NCI-H2107 treated with DMSO at 0.1 percent for 48 hours (cell line): ENCODE data around the gene POLH.
"Not testable (repeated sequence)": the region's sequence is repeated elsewhere in the genome, so short reads cannot be mapped to it uniquely, and the experiment has no call there.

Experiments
- DNase-seq: peaks from one replicate; lab custom pipeline; 2025; ENCODE audit not compliant: unreplicated experiment; lab: John Stamatoyannopoulos, UW

Gene POLH

GRCh38 chr6:43629505-43630300, 53.7 kb downstream of the POLH start:
- DNase-seq: peak; percentile 89

GRCh38 chr6:43630980-43631619, 55.1 kb downstream of the POLH start:
- DNase-seq: no peak

- not testable (repeated sequence) for DNase-seq
Observed at GRCh38 chr6:43633002-43633401, 57.0 kb downstream of the POLH start.

DNA sequence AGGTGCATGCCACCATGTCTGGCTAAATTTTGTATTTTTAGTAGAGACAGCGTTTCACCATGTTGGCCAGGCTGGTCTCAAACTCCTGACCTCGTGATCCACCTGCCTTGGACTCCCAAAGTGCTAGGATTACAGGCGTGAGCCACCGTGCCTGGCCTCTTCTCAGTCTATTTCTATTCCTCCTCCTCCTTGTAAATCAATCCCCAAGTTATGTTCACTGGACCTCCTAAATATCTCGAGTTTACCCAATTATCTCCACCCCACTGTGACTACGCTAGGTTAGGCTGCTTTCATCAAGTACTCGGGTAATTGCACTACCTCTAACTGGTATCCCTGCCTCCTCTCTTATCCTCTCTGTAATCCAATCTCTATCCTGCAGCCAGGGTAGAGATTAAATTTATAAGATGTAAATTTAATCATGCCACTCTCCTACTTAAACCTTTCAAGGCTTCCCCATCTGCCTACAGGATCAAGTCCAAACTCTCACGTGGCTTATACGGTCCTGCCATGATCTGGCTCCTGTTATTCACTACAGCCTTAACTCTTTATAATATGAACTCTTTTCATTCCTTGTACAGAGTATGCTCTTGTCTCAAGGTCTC, 58.8 kb downstream of the POLH start:
- DNase-seq: peak; percentile 36

DNA sequence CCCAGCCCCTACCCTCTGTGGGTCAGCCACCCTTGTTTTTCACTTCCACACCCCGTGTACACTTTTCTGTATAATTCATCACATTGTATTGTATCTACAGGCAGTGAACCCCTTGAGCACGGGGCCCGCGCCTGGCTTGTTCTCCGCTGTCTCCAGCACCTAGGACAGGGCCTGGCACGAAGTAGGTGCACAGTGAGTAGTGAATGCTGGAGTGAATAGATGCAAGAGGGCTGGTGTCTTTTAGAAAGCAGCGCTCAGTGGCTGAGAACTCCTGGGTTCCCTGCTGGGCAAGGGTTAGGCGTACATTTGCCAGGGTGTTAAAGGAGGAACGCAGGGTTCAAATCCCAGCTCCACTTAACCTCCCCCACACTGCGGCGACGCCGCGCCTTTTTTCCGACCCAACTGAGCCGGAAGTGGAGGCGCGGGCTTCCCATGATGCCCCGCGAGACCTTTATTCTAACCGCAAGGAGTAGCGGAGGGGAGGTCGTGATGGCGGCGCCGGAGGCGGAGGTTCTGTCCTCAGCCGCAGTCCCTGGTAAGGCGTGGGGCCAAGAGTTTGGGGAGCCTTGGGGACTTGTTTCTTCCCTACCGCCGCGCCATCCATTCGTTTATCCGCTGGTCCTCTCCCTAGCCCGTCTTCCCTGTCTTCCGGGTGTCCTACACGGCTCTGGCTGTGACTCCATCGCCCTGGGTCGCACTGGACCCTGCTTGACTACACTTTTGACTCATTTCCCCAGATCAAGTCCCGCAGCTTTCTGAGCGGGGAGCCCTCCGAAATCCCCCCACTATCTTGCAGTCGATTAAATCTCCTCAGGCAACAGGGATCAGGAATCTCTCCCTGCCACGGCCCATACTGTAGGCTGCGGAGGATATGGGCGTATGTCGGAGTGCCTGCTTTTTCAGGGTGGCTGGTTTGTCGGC, 59.7 kb downstream of the POLH start, which contains the start of gene MAD2L1BP:
Gene MAD2L1BP (plus strand): TSS at position 454 of the 921 bp plus-strand sequence. CDS start 36 bp downstream, at position 490.
- peak; percentile 26 for DNase-seq

- DNase-seq: no peak
Observed at GRCh38 chr6:43636308-43636659, 60.3 kb downstream of the POLH start.

DNA sequence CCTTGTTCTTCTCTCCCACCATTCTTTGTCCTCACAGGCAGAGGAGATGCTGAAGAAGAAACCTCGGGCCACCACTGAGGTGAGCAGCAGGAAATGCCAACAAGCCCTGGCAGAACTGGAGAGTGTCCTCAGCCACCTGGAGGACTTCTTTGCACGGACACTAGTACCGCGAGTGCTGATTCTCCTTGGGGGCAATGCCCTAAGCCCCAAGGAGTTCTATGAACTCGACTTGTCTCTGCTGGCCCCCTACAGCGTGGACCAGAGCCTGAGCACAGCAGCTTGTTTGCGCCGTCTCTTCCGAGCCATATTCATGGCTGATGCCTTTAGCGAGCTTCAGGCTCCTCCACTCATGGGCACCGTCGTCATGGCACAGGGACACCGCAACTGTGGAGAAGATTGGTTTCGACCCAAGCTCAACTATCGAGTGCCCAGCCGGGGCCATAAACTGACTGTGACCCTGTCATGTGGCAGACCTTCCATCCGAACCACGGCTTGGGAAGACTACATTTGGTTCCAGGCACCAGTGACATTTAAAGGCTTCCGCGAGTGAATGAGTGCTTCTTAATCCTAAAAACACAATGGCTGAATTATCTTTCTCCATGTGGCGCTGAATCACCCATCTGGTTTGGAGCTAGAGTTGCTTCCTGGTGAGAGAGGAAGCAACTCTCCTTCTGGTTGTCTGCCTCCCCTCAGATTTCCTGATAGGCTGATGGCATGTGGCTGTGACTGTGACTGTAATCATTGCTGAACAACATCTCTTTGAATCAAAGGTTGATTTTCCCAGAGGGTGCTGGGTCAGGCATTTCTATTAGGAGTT, 64.2 kb downstream of the POLH start:
- no peak for DNase-seq

- no peak for DNase-seq
Observed at GRCh38 chr6:43644940-43645612, 69.1 kb downstream of the POLH start, which contains the start of gene RSPH9. TSS of gene RSPH9 (plus strand) at chr6:43645036. CDS start at chr6:43645099, 63 bp downstream.

- no peak for DNase-seq
Observed at GRCh38 chr6:43645613-43645964, 69.6 kb downstream of the POLH start.

DNA sequence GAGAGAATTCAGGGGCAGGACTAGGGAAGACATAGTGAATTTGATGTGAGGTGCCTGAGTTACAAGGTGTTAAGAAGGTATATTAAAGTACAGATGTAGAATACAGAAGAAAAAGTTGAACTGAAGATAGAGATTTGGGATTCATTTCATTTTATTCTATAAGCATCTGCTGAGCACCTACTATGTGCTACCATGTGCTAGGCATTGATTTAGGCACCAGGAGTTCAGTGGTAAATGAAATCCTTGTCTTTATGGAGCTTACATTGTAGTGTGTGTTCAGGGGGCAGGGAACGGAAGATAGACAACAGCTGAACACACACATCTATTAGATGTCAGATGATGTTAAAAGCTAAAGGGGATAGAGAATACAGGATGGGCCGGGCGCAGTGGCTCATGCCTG, 71.6 kb downstream of the POLH start:
- DNase-seq: no peak

DNA sequence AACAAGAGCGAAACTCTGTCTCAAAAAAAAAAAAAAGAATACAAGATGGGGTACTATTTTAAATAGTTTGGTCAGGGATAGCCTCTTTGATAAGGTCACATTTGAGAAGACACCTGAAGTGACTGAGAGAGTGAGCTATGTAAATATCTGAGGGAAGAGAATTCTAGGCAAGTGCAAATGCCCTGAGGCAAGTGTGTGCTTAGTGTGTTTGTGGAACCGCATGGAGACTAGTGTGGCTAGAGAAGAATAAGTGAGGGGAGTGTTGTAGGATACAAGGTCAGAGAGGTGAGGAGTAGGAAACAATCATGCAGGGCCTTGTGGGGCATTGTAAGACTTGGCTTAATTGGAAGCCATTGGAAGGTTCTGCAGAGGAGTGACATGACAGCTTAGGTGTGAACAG, 72.3 kb downstream of the POLH start:
- no peak for DNase-seq

DNA sequence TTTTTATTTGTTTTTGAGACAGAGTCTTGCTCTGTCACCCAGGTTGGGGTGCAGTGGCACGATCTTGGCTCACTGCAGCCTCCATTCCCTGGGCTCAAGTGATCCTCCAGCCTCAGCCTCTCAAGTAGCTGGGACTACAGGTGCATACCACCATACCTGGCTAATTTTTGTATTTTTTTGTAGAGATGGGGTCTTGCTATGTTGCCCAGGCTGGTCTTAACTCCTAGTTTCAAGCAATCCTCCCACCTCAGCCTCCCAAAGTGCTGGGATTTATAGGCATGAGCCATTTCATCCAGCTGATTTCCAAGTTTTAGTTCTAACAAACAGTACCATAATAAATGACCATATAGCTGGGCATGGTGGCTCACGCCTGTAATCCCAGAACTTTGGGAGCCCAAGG, 76.8 kb downstream of the POLH start:
- not testable (repeated sequence) for DNase-seq

DNA sequence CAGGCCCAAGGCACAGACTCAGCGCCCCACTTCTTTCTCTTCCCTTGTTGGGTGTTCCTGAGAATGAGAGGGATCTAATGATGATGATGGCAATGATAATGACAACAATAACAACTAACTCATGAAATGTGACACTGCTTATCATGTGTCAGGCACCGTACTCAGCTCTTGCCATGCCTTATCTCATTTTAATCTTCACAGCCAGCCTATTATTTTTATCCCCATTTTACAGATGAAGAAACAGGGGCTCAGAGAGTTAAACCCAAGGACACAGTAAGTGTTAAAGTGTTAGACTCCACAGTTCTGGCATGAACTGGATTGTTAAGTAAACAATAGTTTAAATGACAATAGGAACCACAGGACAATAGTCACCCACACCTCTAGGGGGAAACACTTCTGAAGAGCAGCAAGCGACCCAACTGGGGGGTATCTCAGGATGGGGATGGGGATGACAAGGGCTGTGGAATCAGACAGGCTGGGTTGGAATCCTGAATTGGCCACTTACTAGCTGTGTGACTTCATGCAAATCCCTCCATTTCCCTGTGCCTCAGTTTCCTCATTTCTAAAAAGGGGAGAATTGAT, 81.3 kb downstream of the POLH start:
- DNase-seq: no peak

- DNase-seq: no peak
Observed at GRCh38 chr6:43658161-43658560, 82.2 kb downstream of the POLH start.

- not testable (repeated sequence) for DNase-seq
Observed at GRCh38 chr6:43662948-43663347, 87.0 kb downstream of the POLH start.
